Liver (tissue), 9 donors: ENCODE results near the gene PDX1. TPM values are rescaled to one million over a fixed set of nuclear protein-coding genes. Genes with fewer than 3 reads are reported as not detected.

Experiments
- DNase-seq: peaks from one replicate; pipeline ENCODE4 v3.0.0-alpha.2; 2017; ENCODE audit warnings: low spot score
- H3K27ac ChIP-seq, 2 donors: one replicate each; pipeline ENCODE4 v1.7.0; 2013; ENCODE audit warnings: inconsistent platforms in 2 of 2, low read length in 2 of 2, control low read depth in 1 of 2, low read depth in 1 of 2, mild to moderate bottlenecking in 1 of 2
- H3K27me3 ChIP-seq, 4 donors: one replicate each; pipeline versions ENCODE4 v1.6.1 to v1.7.0; 2013; ENCODE audit warnings: low read length in 3 of 4, inconsistent platforms in 1 of 4, mild to moderate bottlenecking in 1 of 4, moderate library complexity in 1 of 4; ENCODE audit not compliant: control insufficient read depth in 4 of 4, insufficient read depth in 4 of 4
- H3K36me3 ChIP-seq, 4 donors: one replicate each; pipeline versions ENCODE4 v1.6.1 to v1.7.0; 2013; ENCODE audit warnings: low read length in 3 of 4, mild to moderate bottlenecking in 3 of 4, low read depth in 1 of 4, moderate library complexity in 1 of 4; ENCODE audit not compliant: control insufficient read depth in 4 of 4, insufficient read depth in 3 of 4
- H3K4me1 ChIP-seq, 4 donors: one replicate each; pipeline versions ENCODE4 v1.6.1 to v1.7.0; 2013; ENCODE audit warnings: low read length in 3 of 4, mild to moderate bottlenecking in 3 of 4, moderate library complexity in 1 of 4; ENCODE audit not compliant: control insufficient read depth in 4 of 4, insufficient read depth in 4 of 4
- H3K4me3 ChIP-seq, 3 donors: one replicate each; pipeline versions ENCODE4 v1.6.1 to v1.7.0; 2013; ENCODE audit warnings: low read length in 3 of 3, control low read depth in 1 of 3, low read depth in 1 of 3, mild to moderate bottlenecking in 1 of 3
- H3K9ac ChIP-seq, 2 donors: one replicate each; pipeline ENCODE4 v1.7.0; 2013; ENCODE audit warnings: low read length in 2 of 2, mild to moderate bottlenecking in 2 of 2, moderate library complexity in 2 of 2, control low read depth in 1 of 2, low read depth in 1 of 2
- H3K9me3 ChIP-seq, 4 donors: one replicate each; pipeline versions ENCODE4 v1.6.1 to v1.7.0; 2013; ENCODE audit warnings: low read length in 3 of 4; ENCODE audit not compliant: control insufficient read depth in 4 of 4
- EGR1 ChIP-seq, 2 donors: IDR thresholded peaks; 2 replicates each; pipeline ENCODE4 v1.6.1; 2016 to 2018; ENCODE audit warnings: antibody characterized with exemption in 2 of 2, low read depth in 2 of 2
- FOXA1 ChIP-seq: IDR thresholded peaks from 2 replicates; pipeline ENCODE4 v1.6.1; 2016; ENCODE audit warnings: antibody characterized with exemption
- GABPA ChIP-seq, 2 donors: IDR thresholded peaks in 1 of 2; conservative IDR thresholded peaks in 1 of 2; 2 replicates each; pipeline ENCODE4 v1.6.1; 2016; ENCODE audit warnings: antibody characterized with exemption in 2 of 2, mild to moderate bottlenecking in 1 of 2, moderate library complexity in 1 of 2
- HNF4G ChIP-seq: IDR thresholded peaks from 2 replicates; pipeline ENCODE4 v1.6.1; 2016; ENCODE audit warnings: antibody characterized with exemption
- JUND ChIP-seq, 2 donors: IDR thresholded peaks; 2 replicates each; pipeline ENCODE4 v1.6.1; 2016; ENCODE audit warnings: antibody characterized with exemption in 2 of 2
- NR2F2 ChIP-seq: IDR thresholded peaks from 2 replicates; pipeline ENCODE4 v1.6.1; 2016; ENCODE audit warnings: antibody characterized with exemption
- RAD21 ChIP-seq, 2 donors: IDR thresholded peaks; 2 replicates each; pipeline ENCODE4 v1.6.1; 2016; ENCODE audit warnings: antibody characterized with exemption in 2 of 2, mild to moderate bottlenecking in 2 of 2
- SP1 ChIP-seq: IDR thresholded peaks from 2 replicates; pipeline ENCODE4 v1.6.1; 2018; ENCODE audit warnings: antibody characterized with exemption, mild to moderate bottlenecking
- TAF1 ChIP-seq: conservative IDR thresholded peaks from 2 replicates; pipeline ENCODE4 v1.6.1; 2016; ENCODE audit warnings: antibody characterized with exemption, mild to moderate bottlenecking
- WGBS: extraction: QIAGEN DNeasy Blood & Tissue Kit; methylation state at CpG from one replicate; pipeline ENCODE4 v1.1.7; 2013; 5-methylcytosine and 5-hydroxymethylcytosine counted together
- polyA plus RNA-seq, 2 donors: library from polyadenylated mRNA; stranded (reverse) in 1 of 2; unstranded in 1 of 2; fragments of 200-250 nt in 1 of 2; fragments of >200 nt in 1 of 2; fragmentation: Nextera tagmentation in 1 of 2; extraction: Ambion mirVana in 1 of 2; gene quantifications; one replicate each; pipeline versions ENCODE4 v1.2.1 to v1.2.3, GENCODE V29; 2013 to 2015
- total RNA-seq, 2 donors: library from RNA; depleted of rRNA; stranded (reverse); fragments of >200 nt; gene quantifications; one replicate each; pipeline ENCODE4 v1.2.3, GENCODE V29; 2014
- TF ChIP-seq, protein P1 (sequence below): IDR thresholded peaks from 2 replicates; pipeline ENCODE4 v1.6.1; 2016; ENCODE audit warnings: antibody characterized with exemption
- TF ChIP-seq, protein P2 (sequence below): fragments of 150-350 bp; IDR thresholded peaks from 2 replicates; pipeline ENCODE4 v1.5.1; 2017; ENCODE audit warnings: improper control_type of control experiment, low read depth, low read length; ENCODE audit not compliant: missing input control
- TF ChIP-seq, protein P3 (sequence below): IDR thresholded peaks from 2 replicates; pipeline ENCODE4 v1.6.1; 2016; ENCODE audit warnings: antibody characterized with exemption
- donor health status: healthy.
- donor health status: healthy.
- donor health status: healthy.
- donor health status: healthy.
- donor health status: healthy.

The PDX1 gene
- total and polyA plus RNA-seq, 4 donors: 0.08 to 0.16 (median 0.10) TPM; not detected in 1

DNA sequence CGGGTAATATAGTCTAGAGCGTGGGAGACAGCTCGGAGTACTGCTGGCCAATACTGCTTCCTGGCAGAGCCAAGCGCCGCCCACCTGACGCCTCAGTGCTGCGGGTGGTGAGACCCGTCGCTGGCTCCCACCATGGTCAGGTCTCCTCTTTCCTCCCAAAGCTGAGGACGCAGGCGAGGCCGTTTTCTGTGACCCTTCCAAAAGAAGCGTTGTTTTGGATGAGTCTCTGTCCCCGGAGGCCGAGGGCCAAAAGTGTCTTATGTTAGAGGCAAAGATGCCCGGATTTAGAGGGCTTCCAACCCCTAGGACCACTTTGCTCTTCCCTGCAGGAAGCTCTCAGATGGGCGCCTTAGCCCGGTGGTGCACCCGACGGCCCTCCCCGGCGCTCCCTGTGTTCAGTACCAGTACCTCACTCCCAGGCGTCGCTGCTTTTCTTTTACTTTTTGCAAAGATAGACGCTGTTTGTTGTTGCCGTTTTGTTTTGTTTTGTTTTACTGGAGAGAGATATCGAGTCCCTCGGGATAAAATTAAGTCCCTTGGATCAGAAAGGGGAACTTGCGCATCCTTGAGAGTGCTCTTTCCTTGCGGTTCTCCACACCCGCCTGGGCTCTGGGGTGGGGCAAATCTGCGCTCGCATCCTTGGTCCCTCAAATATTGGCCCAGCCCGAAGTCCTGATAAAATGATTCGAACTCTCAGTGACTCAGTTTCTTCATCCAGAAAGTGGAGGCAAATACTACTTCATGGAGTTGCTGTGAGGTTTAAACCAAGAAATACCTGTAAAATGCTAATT is 7.0 kb downstream of the PDX1 start:
- H3K36me3 ChIP-seq: no peaks in the 10 kb centered on the region
- no peak overlapping the region for H3K9ac ChIP-seq
- H3K4me1 ChIP-seq: peaks cover 0 to 8% (median 3%) of the 10 kb centered on the region in 4 donors
- H3K4me3 ChIP-seq: no peak overlapping the region
- no peaks in the 10 kb centered on the region for H3K9me3 ChIP-seq
- no peak for DNase-seq
- no peak overlapping the region for H3K27ac ChIP-seq
- TF ChIP-seq EGR1 (IDR thresholded peaks at IDR 0.05; ENCODE audit: low read depth in 2 of 2) (no peak), FOXA1 (no peak), HNF4G (no peak)
- TF ChIP-seq, protein P1, sequence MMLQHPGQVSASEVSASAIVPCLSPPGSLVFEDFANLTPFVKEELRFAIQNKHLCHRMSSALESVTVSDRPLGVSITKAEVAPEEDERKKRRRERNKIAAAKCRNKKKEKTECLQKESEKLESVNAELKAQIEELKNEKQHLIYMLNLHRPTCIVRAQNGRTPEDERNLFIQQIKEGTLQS: no peak
- TF ChIP-seq, protein P2, sequence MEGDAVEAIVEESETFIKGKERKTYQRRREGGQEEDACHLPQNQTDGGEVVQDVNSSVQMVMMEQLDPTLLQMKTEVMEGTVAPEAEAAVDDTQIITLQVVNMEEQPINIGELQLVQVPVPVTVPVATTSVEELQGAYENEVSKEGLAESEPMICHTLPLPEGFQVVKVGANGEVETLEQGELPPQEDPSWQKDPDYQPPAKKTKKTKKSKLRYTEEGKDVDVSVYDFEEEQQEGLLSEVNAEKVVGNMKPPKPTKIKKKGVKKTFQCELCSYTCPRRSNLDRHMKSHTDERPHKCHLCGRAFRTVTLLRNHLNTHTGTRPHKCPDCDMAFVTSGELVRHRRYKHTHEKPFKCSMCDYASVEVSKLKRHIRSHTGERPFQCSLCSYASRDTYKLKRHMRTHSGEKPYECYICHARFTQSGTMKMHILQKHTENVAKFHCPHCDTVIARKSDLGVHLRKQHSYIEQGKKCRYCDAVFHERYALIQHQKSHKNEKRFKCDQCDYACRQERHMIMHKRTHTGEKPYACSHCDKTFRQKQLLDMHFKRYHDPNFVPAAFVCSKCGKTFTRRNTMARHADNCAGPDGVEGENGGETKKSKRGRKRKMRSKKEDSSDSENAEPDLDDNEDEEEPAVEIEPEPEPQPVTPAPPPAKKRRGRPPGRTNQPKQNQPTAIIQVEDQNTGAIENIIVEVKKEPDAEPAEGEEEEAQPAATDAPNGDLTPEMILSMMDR: no peak
- 7% methylated on average over 35 of the region's 35 CpGs for WGBS
- H3K27me3 ChIP-seq: peaks cover 17 to 33% (median 26%) of the 10 kb centered on the region in 4 donors

GRCh38 chr13:27927444-27928352 is 7.9 kb downstream of the PDX1 start:
- no peaks in the 10 kb centered on the region for H3K36me3 ChIP-seq
- no peak overlapping the region for H3K27ac ChIP-seq
- H3K9ac ChIP-seq: no peak overlapping the region
- H3K9me3 ChIP-seq: no peaks in the 10 kb centered on the region
- WGBS: 10% methylated on average over 53 of the region's 53 CpGs
- H3K27me3 ChIP-seq: peaks cover 9 to 31% (median 25%) of the 10 kb centered on the region in 4 donors
- TF ChIP-seq HNF4G: no peak
- TF ChIP-seq NR2F2: no peak
- TF ChIP-seq, protein P3, sequence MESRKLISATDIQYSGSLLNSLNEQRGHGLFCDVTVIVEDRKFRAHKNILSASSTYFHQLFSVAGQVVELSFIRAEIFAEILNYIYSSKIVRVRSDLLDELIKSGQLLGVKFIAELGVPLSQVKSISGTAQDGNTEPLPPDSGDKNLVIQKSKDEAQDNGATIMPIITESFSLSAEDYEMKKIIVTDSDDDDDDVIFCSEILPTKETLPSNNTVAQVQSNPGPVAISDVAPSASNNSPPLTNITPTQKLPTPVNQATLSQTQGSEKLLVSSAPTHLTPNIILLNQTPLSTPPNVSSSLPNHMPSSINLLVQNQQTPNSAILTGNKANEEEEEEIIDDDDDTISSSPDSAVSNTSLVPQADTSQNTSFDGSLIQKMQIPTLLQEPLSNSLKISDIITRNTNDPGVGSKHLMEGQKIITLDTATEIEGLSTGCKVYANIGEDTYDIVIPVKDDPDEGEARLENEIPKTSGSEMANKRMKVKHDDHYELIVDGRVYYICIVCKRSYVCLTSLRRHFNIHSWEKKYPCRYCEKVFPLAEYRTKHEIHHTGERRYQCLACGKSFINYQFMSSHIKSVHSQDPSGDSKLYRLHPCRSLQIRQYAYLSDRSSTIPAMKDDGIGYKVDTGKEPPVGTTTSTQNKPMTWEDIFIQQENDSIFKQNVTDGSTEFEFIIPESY: no peak
- no peak for TF ChIP-seq SP1
- no peak for TF ChIP-seq RAD21 (IDR thresholded peaks at IDR 0.05)
- TF ChIP-seq JUND (IDR thresholded peaks at IDR 0.05): no peak
- TF ChIP-seq GABPA (IDR thresholded peaks at IDR 0.05 in 1 of 2, conservative IDR thresholded peaks at IDR 0.05 in 1 of 2): no peak
- no peak for TF ChIP-seq TAF1
- peaks cover 0 to 8% (median 3%) of the 10 kb centered on the region in 4 donors for H3K4me1 ChIP-seq
- H3K4me3 ChIP-seq: no peak overlapping the region
- DNase-seq: no peak
